Neural cell (in vitro differentiated cells): Measurements from ENCODE around the gene INVS. TPM values are rescaled to one million over a fixed set of nuclear protein-coding genes. Genes with fewer than 3 reads are reported as not detected.

ENCODE experiments used
- H2AFZ ChIP-seq: fragments of 200-600, 300-800 bp; sonication (generic), shearing (Covaris generic); 2 replicates; pipeline ENCODE4 v1.6.0; 2014; ENCODE audit warnings: low read depth, mild to moderate bottlenecking, antibody characterized with exemption, low read length, moderate library complexity
- H3F3A ChIP-seq: fragments of 200-600 bp; shearing (Covaris generic); 2 replicates; pipeline ENCODE4 v1.6.1; 2016; ENCODE audit warnings: mild to moderate bottlenecking, moderate library complexity, mixed read lengths, antibody characterized with exemption, low read length; ENCODE audit not compliant: insufficient read depth, poor library complexity, severe bottlenecking
- H3K27ac ChIP-seq: fragments of 200-600, 300-800 bp; sonication (generic), shearing (Covaris generic); 2 replicates; pipeline ENCODE4 v1.5.1; 2014; ENCODE audit warnings: mild to moderate bottlenecking, low read length, moderate library complexity
- H3K27me3 ChIP-seq: fragments of 300-800, 200-600 bp; sonication (generic), shearing (Covaris generic); 2 replicates; pipeline ENCODE4 v1.6.0; 2014; ENCODE audit warnings: mild to moderate bottlenecking, low read depth, low read length, moderate library complexity; ENCODE audit not compliant: insufficient read depth
- H3K36me3 ChIP-seq: fragments of 300-800, 200-600 bp; sonication (generic), shearing (Covaris generic); 2 replicates; pipeline ENCODE4 v1.5.1; 2014; ENCODE audit warnings: mild to moderate bottlenecking, antibody characterized with exemption, low read length, moderate library complexity; ENCODE audit not compliant: insufficient read depth
- H3K4me2 ChIP-seq: fragments of 300-800, 200-600 bp; sonication (generic), shearing (Covaris generic); 2 replicates; pipeline ENCODE4 v1.6.0; 2014; ENCODE audit warnings: mild to moderate bottlenecking, low read length
- H3K4me3 ChIP-seq: fragments of 300-800, 200-600 bp; sonication (generic), shearing (Covaris generic); 2 replicates; pipeline ENCODE4 v1.5.1; 2014; ENCODE audit warnings: mild to moderate bottlenecking, low read length, moderate library complexity
- H3K79me2 ChIP-seq: fragments of 200-600 bp; shearing (Covaris generic); replicated peaks from 2 replicates; pipeline ENCODE4 v1.6.0; 2014; ENCODE audit warnings: mild to moderate bottlenecking, low read length, moderate library complexity; ENCODE audit not compliant: insufficient read depth
- H3K9ac ChIP-seq: fragments of 300-800, 200-600 bp; sonication (generic), shearing (Covaris generic); 2 replicates; pipeline ENCODE4 v1.6.1; 2016; ENCODE audit warnings: mild to moderate bottlenecking, low read length, mixed read lengths
- H3K9me2 ChIP-seq: fragments of 200-600 bp; shearing (Covaris generic); 2 replicates; pipeline ENCODE4 v1.6.1; 2016; ENCODE audit warnings: mild to moderate bottlenecking, low read length, mixed read lengths; ENCODE audit not compliant: insufficient read depth
- H3K9me3 ChIP-seq: fragments of 200-600, 300-800 bp; sonication (generic), shearing (Covaris generic); 2 replicates; pipeline ENCODE4 v1.6.1; 2016; ENCODE audit warnings: mild to moderate bottlenecking, mixed run types, low read length, moderate library complexity, mixed read lengths
- H4K20me1 ChIP-seq: fragments of 200-600 bp; shearing (Covaris generic); 2 replicates; pipeline ENCODE4 v1.6.1; 2016; ENCODE audit warnings: mild to moderate bottlenecking, mixed run types; ENCODE audit not compliant: insufficient read depth
- EP300 ChIP-seq: fragments of 450-650 bp; conservative IDR thresholded peaks from 2 replicates; pipeline ENCODE4 v1.6.1; 2014; ENCODE audit warnings: antibody characterized with exemption, mild to moderate bottlenecking, moderate library complexity; ENCODE audit not compliant: poor library complexity, severe bottlenecking
- EZH2 ChIP-seq: fragments of 200-600, 300-800 bp; shearing (Covaris generic), sonication (generic); IDR thresholded peaks from 2 replicates; pipeline ENCODE4 v1.6.1; 2014; ENCODE audit warnings: antibody characterized with exemption, low read length, borderline replicate concordance, mild to moderate bottlenecking; ENCODE audit not compliant: insufficient read depth, poor library complexity, severe bottlenecking
- MXI1 ChIP-seq: fragments of 450-650 bp; conservative IDR thresholded peaks from 2 replicates; pipeline ENCODE4 v1.6.1; 2014; ENCODE audit warnings: antibody characterized with exemption, mild to moderate bottlenecking; ENCODE audit not compliant: poor library complexity, severe bottlenecking
- POLR2AphosphoS5 ChIP-seq: IDR thresholded peaks from 2 replicates; pipeline ENCODE4 v1.6.1; 2012
- RAD21 ChIP-seq: fragments of 450-650 bp; conservative IDR thresholded peaks from 2 replicates; pipeline ENCODE4 v1.6.1; 2014; ENCODE audit warnings: antibody characterized with exemption, mild to moderate bottlenecking, moderate library complexity
- SMC3 ChIP-seq: fragments of 450-650 bp; conservative IDR thresholded peaks from 2 replicates; pipeline ENCODE4 v1.6.1; 2014; ENCODE audit warnings: antibody characterized with exemption, mild to moderate bottlenecking, moderate library complexity; ENCODE audit not compliant: poor library complexity
- TAF1 ChIP-seq: IDR thresholded peaks from 2 replicates; pipeline ENCODE4 v1.6.1; 2012; ENCODE audit warnings: low read depth
- polyA plus RNA-seq: library from polyadenylated mRNA; depleted of rRNA; stranded (reverse); fragments of >200 nt; gene quantifications from 2 replicates; pipeline ENCODE4 v1.2.3, GENCODE V29; 2014
- TF ChIP-seq, protein P1 (sequence below): IDR thresholded peaks from 2 replicates; pipeline ENCODE4 v1.6.1; 2012; ENCODE audit warnings: borderline replicate concordance
- TF ChIP-seq, protein P2 (sequence below): fragments of 450-650 bp; IDR thresholded peaks from 2 replicates; pipeline ENCODE4 v1.5.1; 2014; ENCODE audit warnings: antibody characterized with exemption, mild to moderate bottlenecking, moderate library complexity; ENCODE audit not compliant: poor library complexity, severe bottlenecking

INVS gene
- polyA plus RNA-seq, 1 donor from 2014 or later, result 11.3 TPM

DNA sequence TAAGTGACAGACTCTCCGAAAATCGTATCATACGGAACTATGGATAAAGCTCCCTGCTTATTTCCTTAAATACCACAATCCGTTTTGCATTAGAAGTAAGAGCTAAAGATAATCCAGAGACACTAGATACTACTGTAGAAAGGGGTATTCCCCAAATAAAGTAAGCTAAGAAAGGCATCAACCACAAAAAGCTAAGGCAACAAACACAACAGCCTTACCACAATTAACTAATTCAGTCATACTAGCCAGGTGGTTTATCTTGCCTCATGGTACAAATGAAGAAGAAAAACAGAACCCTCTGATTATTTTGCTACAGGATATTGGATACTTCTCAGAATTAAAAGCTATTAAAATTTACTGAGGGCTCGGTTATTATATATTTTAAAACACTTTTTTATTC, 14.3 kb upstream of the INVS start:
- no peak overlapping the region for H3K4me2 ChIP-seq
- H3K9me2 ChIP-seq, result no peaks in the 10 kb centered on the region
- no peaks in the 10 kb centered on the region for H3K36me3 ChIP-seq
- no peaks in the 10 kb centered on the region for H3K27me3 ChIP-seq
- peaks cover 49% of the 10 kb centered on the region for H3K79me2 ChIP-seq
- H3K27ac ChIP-seq, result no peak overlapping the region
- no peak overlapping the region for H3K9ac ChIP-seq
- H4K20me1 ChIP-seq, result no peaks in the 10 kb centered on the region
- H2AFZ ChIP-seq, result no peak overlapping the region
- no peaks in the 10 kb centered on the region for H3K9me3 ChIP-seq
- H3F3A ChIP-seq, result no peaks in the 10 kb centered on the region
- H3K4me3 ChIP-seq, result no peak overlapping the region
- no peak for TF ChIP-seq POLR2AphosphoS5
- TF ChIP-seq EP300, result no peak
- no peak for TF ChIP-seq TAF1
- TF ChIP-seq, protein P1, sequence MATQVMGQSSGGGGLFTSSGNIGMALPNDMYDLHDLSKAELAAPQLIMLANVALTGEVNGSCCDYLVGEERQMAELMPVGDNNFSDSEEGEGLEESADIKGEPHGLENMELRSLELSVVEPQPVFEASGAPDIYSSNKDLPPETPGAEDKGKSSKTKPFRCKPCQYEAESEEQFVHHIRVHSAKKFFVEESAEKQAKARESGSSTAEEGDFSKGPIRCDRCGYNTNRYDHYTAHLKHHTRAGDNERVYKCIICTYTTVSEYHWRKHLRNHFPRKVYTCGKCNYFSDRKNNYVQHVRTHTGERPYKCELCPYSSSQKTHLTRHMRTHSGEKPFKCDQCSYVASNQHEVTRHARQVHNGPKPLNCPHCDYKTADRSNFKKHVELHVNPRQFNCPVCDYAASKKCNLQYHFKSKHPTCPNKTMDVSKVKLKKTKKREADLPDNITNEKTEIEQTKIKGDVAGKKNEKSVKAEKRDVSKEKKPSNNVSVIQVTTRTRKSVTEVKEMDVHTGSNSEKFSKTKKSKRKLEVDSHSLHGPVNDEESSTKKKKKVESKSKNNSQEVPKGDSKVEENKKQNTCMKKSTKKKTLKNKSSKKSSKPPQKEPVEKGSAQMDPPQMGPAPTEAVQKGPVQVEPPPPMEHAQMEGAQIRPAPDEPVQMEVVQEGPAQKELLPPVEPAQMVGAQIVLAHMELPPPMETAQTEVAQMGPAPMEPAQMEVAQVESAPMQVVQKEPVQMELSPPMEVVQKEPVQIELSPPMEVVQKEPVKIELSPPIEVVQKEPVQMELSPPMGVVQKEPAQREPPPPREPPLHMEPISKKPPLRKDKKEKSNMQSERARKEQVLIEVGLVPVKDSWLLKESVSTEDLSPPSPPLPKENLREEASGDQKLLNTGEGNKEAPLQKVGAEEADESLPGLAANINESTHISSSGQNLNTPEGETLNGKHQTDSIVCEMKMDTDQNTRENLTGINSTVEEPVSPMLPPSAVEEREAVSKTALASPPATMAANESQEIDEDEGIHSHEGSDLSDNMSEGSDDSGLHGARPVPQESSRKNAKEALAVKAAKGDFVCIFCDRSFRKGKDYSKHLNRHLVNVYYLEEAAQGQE, result no peak
- TF ChIP-seq EZH2, result no peak
- TF ChIP-seq, protein P2, sequence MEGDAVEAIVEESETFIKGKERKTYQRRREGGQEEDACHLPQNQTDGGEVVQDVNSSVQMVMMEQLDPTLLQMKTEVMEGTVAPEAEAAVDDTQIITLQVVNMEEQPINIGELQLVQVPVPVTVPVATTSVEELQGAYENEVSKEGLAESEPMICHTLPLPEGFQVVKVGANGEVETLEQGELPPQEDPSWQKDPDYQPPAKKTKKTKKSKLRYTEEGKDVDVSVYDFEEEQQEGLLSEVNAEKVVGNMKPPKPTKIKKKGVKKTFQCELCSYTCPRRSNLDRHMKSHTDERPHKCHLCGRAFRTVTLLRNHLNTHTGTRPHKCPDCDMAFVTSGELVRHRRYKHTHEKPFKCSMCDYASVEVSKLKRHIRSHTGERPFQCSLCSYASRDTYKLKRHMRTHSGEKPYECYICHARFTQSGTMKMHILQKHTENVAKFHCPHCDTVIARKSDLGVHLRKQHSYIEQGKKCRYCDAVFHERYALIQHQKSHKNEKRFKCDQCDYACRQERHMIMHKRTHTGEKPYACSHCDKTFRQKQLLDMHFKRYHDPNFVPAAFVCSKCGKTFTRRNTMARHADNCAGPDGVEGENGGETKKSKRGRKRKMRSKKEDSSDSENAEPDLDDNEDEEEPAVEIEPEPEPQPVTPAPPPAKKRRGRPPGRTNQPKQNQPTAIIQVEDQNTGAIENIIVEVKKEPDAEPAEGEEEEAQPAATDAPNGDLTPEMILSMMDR, result no peak
- TF ChIP-seq RAD21, result no peak
- no peak for TF ChIP-seq SMC3
- no peak for TF ChIP-seq MXI1

DNA sequence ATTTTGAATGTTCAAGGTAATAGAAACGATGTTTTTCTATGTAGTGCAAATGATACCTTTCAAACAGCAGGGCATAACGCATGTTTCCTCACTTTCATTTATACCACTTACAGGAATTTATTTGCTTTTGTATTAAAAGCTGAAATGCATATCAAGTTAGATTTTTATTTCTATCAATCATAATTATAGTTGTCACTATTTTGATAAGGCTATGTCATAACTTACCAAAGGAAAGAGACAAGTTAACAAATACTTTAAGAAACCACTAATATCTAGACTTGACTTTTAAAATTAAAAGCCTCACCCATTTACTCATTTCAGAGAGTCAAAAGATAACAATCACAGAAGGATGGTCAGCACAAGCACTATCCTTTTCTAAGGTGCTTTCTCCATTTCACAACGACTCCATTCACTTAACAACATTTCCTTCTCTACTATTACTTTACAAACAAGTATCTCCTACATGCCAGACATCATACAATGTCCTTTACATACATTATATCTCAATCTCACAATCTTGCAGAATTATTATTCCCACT, 12.9 kb upstream of the INVS start:
- TF ChIP-seq POLR2AphosphoS5 (no peak), EP300 (no peak), SMC3 (no peak), MXI1 (no peak), RAD21 (no peak), TAF1 (no peak), EZH2 (no peak)
- TF ChIP-seq, protein P1, result no peak
- TF ChIP-seq, protein P2, result no peak

More for the DNA sequence above, 12.9 kb upstream of the INVS start:
- H3K4me2 ChIP-seq, result no peak overlapping the region
- no peak overlapping the region for H3K27ac ChIP-seq
- H3K36me3 ChIP-seq, result no peaks in the 10 kb centered on the region
- no peak overlapping the region for H2AFZ ChIP-seq
- no peaks in the 10 kb centered on the region for H3K27me3 ChIP-seq
- H3K4me3 ChIP-seq, result no peak overlapping the region
- no peaks in the 10 kb centered on the region for H3F3A ChIP-seq
- H4K20me1 ChIP-seq, result no peaks in the 10 kb centered on the region
- no peak overlapping the region for H3K9ac ChIP-seq
- no peaks in the 10 kb centered on the region for H3K9me2 ChIP-seq
- H3K9me3 ChIP-seq, result no peaks in the 10 kb centered on the region
- H3K79me2 ChIP-seq, result peaks cover 37% of the 10 kb centered on the region
